H1 (cell line): ENCODE results near the gene OR2T6.

Experiments
- CTCF ChIP-seq, 3 experiments: IDR thresholded peaks; 1 replicate in 2 of 3; 2 replicates in 1 of 3; pipeline versions ENCODE4 v1.5.1 to v1.6.1; 2011; ENCODE audit warnings: low read length in 3 of 3, mild to moderate bottlenecking in 3 of 3, inconsistent platforms in 2 of 3, low read depth in 1 of 3, moderate library complexity in 1 of 3; ENCODE audit not compliant: insufficient read depth in 1 of 3; ENCODE audit errors: control extremely low read depth in 1 of 3
- POU5F1 ChIP-seq: IDR thresholded peaks from 2 replicates; pipeline ENCODE4 v1.6.1; 2011; ENCODE audit warnings: low read depth, mild to moderate bottlenecking, low read length, moderate library complexity

DNA sequence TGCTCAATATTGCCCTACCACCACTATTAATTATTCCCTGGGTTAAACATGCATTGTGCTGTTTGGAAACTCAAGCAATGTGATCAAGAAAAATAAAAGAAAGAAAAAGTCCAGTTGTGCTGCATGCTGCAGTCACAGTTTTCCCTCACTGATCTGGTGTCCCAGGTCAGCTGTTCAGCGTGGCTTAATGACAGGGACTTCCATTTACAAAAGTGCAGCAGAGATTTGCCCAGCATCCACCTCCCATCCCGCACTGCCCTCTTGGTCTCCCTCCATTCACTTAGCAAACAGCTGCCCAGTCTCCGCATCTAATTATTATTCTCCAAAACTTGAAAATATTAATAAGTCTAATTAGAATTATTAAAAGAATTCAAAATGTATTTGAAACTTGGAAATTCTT is 16.1 kb upstream of the OR2T6 start:
- no peak for TF ChIP-seq POU5F1
- TF ChIP-seq CTCF (IDR thresholded peaks at IDR 0.05; ENCODE audit: control extremely low read depth in 1 of 3, insufficient read depth in 1 of 3, low read depth in 1 of 3, low read length in 3 of 3), result no peak
